GM18870 (cell line): Measurements from ENCODE around the gene COL18A1.

ENCODE experiments used
- ATAC-seq: cut with Tn5 transposase; IDR thresholded peaks from one replicate; pipeline ENCODE4 v1.9.1; 2021; ENCODE audit warnings: moderate library complexity; ENCODE audit not compliant: unreplicated experiment

Gene COL18A1

DNA sequence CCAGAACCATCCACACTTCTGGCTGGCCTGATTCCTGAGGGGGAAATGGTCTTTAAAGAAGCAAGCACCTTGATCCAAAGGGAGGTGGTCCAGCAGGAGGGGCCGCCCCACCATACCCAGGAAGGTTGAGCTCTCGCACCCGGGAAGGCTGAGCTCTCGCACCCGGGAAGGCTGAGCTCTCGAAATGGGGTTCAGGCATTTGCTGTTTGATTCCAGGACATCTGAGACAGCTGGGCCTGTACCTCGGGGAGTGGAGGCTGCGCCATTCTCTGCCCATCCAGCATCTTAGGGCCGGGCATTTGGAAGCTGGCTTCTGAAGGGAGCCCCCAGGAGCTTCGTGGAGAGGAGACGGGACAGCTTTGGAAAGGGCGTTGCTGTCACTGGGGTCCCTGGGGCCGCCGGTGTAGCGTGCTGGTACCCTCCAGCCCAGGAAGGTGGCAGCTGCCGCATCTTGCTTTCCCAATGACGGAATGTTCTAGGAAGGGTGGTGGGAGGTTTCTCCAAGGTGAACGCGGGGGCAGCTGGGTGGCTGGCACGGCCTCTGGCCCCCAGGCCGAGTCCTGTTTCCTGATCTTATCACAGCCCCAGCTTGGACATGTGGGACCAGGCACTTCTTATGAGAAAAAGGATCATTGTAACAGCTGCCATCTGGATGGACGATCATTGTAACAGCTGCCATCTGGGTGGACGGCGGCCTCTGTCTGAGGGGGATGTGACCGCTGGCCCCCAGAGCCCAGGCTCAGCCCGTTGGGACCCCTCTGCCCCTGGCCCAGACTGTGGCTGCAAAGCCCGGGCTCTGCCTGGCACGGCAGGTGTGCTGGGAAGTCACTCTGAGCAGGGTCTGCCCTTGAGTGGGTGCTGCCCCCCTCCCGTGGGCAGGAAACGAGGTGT lies 61.6 kb downstream of the COL18A1 start:
- no peak for ATAC-seq

- no peak for ATAC-seq
Measured at GRCh38 chr21:45467221-45467779, 62.3 kb downstream of the COL18A1 start.

DNA sequence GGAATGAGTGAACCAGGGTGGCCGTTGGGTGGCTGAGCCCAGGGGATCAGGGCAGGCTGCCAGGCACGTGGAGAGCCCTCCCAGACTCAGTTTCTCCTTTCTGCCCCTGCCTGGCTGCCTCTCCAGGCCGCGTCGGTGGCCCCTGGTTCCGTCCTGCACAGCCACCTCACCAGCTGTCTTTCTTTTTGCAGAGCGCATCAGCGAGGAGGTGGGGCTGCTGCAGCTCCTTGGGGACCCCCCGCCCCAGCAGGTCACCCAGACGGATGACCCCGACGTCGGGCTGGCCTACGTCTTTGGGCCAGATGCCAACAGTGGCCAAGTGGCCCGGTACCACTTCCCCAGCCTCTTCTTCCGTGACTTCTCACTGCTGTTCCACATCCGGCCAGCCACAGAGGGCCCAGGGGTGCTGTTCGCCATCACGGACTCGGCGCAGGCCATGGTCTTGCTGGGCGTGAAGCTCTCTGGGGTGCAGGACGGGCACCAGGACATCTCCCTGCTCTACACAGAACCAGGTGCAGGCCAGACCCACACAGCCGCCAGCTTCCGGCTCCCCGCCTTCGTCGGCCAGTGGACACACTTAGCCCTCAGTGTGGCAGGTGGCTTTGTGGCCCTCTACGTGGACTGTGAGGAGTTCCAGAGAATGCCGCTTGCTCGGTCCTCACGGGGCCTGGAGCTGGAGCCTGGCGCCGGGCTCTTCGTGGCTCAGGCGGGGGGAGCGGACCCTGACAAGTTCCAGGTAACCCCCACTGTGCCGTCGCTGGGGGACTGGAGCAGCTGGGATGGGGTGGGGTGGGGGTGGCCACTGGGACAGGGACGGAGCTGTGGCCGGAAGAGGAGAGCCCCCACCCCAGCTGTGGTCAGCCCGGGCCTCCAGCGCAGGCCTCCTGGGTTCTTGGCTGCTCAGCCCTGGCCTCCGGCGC lies 63.3 kb downstream of the COL18A1 start:
- no peak for ATAC-seq

DNA sequence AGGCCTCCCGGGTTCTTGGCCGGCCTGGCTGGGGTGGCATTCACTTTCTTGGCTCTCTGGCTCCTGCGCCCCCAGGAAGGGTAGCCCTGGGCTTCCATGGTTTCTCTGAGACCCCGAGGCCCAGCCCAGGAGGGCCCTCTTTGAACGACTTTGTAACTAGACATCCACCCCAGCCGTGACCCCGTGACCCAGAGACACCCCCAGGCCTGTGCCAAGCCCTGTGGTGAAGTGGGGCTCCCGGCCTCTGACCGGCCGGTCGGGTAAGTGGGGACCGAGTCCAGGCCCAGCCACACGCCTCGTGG lies 64.0 kb downstream of the COL18A1 start:
- ATAC-seq = no peak

GRCh38 chr21:45469273-45470086 lies 64.5 kb downstream of the COL18A1 start:
- no peak for ATAC-seq

GRCh38 chr21:45470087-45470515 lies 65.1 kb downstream of the COL18A1 start:
- no peak for ATAC-seq

- no peak for ATAC-seq
Measured at GRCh38 chr21:45470773-45471524, 66.0 kb downstream of the COL18A1 start.

DNA sequence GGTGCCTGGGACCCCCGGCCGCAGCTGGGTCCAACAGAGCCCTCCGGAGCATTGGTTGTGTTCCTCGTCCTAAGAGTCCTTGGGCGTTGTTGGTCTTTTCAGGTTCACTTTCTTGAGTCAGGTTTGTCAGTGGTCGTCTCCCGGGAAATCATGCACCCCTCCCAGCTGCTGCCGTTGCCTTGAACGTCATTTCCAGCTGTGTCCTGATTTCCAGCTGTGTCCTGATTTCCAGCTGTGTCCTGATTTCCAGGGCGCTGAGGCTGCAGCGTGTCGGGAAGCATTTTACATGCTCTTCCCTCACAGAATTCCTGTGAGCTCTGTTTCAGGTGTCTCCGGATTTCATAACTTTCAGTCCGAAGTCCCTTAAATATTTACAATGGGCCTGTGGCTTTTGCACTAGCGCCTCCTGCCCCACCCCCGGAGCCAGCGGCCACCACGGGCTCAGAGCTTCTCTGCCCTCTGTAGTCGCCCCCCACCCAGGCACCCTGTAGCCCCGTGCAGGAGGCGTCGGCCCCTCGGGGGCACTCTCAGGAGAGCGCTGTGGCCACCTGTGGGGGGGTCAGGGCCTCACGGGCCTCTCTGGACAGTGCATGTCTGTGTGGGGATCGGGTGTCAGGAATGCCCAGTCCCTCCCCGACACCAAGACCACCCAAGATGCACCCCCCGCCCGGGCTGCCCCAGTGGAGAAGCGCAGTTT lies 66.7 kb downstream of the COL18A1 start:
- no peak for ATAC-seq

DNA sequence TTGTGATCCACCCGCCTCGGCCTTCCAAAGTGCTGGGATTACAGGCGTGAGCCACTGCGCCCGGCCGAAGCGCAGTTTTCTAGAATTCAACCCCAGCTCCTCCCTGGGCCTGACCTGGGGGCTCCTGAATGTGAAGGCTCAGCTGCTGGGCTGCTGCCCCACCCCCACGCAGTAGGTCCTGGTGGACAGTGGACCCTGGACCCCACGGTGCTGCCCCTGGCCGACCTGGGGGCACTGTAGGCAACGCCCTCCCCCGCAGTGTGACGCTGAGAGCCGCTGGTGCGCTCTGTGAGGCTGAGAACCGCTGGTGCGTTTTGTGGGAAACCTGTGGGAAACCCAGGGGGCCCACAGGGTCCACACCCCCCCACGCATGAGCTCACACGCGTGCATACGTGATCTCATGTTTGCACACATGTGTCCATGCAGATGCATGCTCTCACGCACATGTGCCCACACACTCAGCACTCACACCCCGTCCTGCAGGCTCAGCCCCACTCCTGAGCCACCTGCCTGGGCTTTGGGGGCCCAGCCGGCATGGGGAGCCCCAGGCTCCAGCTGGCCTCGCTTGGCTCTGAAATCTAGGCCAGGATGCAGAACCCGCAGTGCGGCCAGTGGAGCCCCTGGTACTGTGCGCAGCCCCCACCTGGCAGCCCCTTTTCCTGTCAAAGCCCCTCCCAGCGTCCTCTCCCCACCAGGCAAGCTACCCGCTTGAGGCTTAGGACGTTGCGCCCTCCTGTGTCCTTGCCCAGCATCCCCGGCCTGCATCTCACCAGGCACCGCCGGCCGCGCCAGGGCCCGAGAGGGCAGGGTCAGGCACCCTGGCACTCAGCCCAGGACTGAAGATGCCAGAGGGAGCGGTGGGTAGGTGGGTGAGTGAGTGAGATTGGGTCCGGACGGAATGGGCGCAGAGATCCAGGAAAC lies 67.7 kb downstream of the COL18A1 start:
- no peak for ATAC-seq

DNA sequence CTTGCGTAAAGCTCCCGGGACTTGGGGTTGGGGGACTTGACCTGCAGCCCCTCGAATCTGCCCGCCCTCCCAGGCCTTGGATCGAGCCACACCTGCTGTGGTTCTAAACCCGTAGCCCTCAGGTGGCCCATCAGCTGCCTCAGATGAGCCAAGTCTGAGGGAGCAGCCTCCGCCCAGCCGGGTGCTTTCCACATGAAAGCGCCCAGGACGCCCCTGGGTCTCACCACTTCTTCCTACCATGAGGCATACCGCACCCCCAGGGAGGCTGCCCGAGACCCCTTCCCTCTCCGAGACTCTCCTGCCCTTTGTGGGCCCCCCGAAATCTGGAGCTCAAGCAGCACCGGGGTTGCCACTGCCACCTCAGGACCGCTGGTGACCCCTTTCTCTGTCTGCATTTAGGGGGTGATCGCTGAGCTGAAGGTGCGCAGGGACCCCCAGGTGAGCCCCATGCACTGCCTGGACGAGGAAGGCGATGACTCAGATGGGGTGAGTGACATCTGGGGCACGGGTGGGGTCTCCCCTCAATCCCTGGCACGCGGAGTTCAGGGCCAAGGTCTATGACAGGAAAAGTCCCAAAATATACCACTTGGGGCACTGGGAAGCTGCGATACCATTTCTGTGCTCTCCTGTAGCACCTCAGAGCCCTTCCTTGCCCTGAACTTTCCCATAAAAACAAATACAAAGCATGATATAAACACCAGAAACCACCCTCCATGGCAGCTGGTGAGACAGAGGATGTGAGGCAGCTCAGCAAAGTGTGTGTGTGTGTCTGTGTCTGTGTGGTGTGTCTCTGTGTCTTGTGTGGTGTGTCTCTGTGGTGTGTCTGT lies 68.7 kb downstream of the COL18A1 start:
- no peak for ATAC-seq

GRCh38 chr21:45474323-45474950 lies 69.5 kb downstream of the COL18A1 start:
- ATAC-seq = no peak

GRCh38 chr21:45475004-45475685 lies 70.2 kb downstream of the COL18A1 start:
- no peak for ATAC-seq

- no peak for ATAC-seq
Measured at GRCh38 chr21:45475797-45476570, 71.0 kb downstream of the COL18A1 start.

DNA sequence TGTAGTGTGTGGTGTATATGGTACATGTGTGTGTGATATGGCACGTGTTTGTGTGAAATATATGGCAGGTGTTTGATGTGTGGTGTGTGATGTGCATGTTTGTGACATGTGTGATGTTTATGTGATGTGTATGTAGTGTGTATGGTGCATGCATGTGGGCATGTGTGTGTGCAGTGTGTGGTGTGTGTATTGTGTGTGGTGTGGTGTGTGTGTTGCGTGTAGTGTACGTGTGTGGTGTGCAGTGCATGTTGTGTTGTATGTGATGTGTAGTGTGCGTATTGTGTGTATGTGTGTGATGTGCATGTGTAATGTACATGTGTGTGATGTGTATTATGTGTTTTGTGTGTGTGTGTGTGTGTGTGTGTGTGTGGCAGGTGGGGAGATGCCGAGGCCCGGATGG lies 71.6 kb downstream of the COL18A1 start:
- ATAC-seq = no peak

DNA sequence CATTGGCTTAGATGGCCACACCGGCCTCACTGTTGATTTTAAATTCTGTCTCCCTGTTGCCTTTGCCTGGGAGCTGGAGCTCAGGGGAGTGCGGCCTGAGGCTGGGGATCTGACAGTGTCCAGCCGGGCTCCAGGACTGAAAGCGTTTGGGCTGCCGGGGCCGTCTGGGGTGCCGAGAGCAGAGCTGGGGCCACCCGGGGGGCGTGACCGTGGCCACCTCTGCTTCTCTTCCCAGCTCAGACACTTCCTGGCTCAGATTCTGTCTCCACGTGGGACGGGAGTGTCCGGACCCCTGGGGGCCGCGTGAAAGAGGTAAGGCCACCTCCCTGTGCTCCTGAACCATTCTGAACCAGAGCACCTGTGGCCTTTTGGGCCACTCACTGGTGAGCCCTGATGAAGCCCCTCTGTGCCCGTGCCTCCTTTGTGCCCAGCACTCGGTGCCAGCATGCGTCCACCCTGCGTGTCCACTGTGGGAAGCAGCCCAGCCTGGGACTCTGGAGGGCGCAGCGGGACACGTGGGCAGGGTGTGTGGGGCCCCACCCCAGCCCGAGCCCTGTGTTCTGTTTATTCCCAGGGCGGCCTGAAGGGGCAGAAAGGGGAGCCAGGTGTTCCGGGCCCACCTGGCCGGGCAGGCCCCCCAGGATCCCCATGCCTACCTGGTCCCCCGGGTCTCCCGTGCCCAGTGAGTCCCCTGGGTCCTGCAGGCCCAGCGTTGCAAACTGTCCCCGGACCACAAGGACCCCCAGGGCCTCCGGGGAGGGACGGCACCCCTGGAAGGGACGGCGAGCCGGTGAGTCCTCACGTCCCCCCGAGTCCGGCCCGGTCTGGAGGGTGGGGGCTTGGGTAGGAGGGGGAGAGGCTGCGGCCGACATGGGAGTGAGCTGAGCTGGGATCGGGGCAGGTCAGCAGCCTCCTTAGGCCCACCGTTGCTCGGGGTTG lies 72.5 kb downstream of the COL18A1 start:
- ATAC-seq = no peak
